Measurements from ENCODE around the gene RNF125.

The RNF125 gene

DNA sequence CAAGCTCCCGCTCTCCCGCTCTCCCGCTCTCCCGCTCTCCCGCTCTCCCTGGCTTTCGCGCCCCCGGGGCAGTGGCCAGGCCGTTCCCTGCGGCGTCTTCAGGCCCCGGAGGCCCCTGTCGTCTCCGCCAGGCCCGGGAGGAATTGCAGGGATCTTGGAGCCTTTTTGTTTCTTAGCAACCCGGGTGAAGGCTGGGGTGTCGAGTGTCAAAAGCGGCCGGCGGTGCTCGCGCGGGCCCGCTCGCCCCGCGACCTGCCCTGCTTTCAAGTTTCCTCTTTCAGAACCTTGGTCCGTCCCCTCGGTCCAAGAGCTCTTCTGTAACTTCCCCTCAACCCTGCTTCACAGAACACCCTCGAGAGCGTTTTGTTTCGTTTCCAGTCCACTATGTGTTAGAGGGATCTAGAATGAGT, 74.5 kb downstream of the RNF125 start:
- WGBS: under 1% methylated on average over 26 of the region's 32 CpGs
- peak; percentile 78 for DNase-seq
- peaks cover 1% of the 10 kb centered on the region for H3K79me1 ChIP-seq (replicated peaks; ENCODE audit: low read length, poor library complexity, severe bottlenecking)
- H3K9ac ChIP-seq (ENCODE audit: low read length): peak overlapping the region; percentile 92
- H2BK5ac ChIP-seq (ENCODE audit: low read depth, low read length, poor library complexity, severe bottlenecking): peak overlapping the region; percentile 79
- no peak overlapping the region for H2AK5ac ChIP-seq (ENCODE audit: low read length, severe bottlenecking)
- no peak overlapping the region for H3K14ac ChIP-seq (ENCODE audit: low read length in 2 of 2)
- H3K4me1 ChIP-seq (ENCODE audit: control insufficient read depth, insufficient read depth, low read depth, low read length): peaks cover 5% of the 10 kb centered on the region
- H3K4ac ChIP-seq (ENCODE audit: low read depth in 1 of 2, low read length in 2 of 2): peak overlapping the region in 1 of 2 experiments; percentile 97
- peak overlapping the region; percentile 80 to 92 for H3K18ac ChIP-seq (ENCODE audit: low read depth in 1 of 2, low read length in 2 of 2)
- peak overlapping the region; percentile 46 for H3K27ac ChIP-seq (ENCODE audit: low read length, poor library complexity, severe bottlenecking)
- H2AFZ ChIP-seq (ENCODE audit: low read depth, low read length): peak overlapping the region; percentile 98
- H3K4me2 ChIP-seq (ENCODE audit: low read length, poor library complexity, severe bottlenecking): peak overlapping the region; percentile 81
- H3K27me3 ChIP-seq (ENCODE audit: control insufficient read depth in 1 of 2, insufficient read depth in 1 of 2, low read length in 2 of 2): no peaks in the 10 kb centered on the region
- no peak overlapping the region for H4K8ac ChIP-seq (ENCODE audit: low read length)
- peak overlapping the region; percentile 84 to 99 for H3K4me3 ChIP-seq (ENCODE audit: insufficient read depth in 1 of 2, low read depth in 1 of 2, low read length in 2 of 2)
- H3K23ac ChIP-seq (ENCODE audit: low read length in 2 of 2): peak overlapping the region in 1 of 2 experiments; percentile 81
- H3K9me3 ChIP-seq (ENCODE audit: control insufficient read depth, low read length): no peaks in the 10 kb centered on the region
- H2BK15ac ChIP-seq (ENCODE audit: low read depth, poor library complexity, severe bottlenecking): peak overlapping the region; percentile 75
- no peak overlapping the region for H2BK12ac ChIP-seq (ENCODE audit: low read length in 2 of 2)
- peak overlapping the region; percentile 6 for H2BK120ac ChIP-seq (ENCODE audit: low read depth, low read length)
- peaks cover 0 to 4% of the 10 kb centered on the region in 2 experiments for H3K36me3 ChIP-seq (ENCODE audit: control insufficient read depth in 1 of 2, insufficient read depth in 2 of 2, low read depth in 1 of 2, low read length in 2 of 2)
- no peak overlapping the region for H4K91ac ChIP-seq (ENCODE audit: low read length)

DNA sequence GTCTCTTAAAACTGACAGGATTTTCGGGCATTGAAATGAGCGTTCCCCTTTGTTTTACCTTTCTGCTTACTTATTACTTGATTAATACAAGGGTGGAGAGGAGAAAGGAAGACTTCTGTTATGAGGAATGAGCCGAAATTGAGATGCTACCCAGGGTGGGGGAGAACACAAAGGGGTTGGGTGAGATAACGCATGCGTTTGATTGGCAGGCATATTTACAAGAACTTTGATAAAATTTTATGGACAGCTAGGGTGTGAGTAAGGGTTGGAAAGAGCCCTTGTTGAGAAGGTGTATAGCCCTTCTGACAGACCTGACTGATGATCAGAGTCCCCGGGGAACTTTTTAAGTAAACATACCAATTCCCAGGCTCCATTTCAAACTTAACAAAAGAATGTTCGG, 74.9 kb downstream of the RNF125 start:
- Histone ChIP-seq H3K23ac (ENCODE audit: low read length in 2 of 2) (no peak overlapping the region), H3K79me1 (replicated peaks; ENCODE audit: low read length, poor library complexity, severe bottlenecking) (peaks cover 1% of the 10 kb centered on the region)

DNA sequence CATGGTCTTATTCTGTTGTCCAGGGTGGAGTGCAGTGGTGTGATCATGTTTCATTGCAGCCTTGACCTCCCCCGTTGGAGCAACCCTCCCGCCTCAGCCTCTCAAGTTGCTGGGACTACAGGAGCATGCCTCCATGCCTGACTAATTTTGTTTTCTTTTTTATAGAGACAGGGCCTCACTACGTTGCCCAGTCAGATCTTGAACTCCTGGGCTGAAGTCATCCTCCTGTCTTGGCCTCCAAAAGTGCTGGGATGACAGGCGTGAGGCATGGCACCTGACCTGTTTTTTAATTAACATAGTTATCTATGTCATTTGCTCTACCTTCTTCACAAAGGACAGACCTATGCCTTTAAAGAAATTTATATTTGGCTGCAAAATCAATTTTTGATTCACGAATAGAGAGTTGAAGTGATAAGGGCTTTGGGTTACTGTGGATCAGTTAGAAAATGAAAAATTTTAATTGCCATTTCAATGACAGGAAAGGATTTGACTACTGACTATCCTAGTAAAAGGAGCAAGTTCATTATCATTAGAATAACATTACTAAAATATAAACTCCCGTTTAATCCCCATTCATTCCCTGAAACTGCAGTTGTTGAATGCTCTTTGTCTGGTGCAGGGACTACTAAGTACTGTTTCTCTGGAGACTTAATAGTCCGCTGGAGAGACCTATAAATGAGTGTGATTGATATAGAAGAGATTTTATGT, 76.7 kb downstream of the RNF125 start:
- H3K79me1 ChIP-seq (replicated peaks; ENCODE audit: low read length, poor library complexity, severe bottlenecking): peaks cover 1% of the 10 kb centered on the region
- H3K4me3 ChIP-seq (ENCODE audit: insufficient read depth in 1 of 2, low read depth in 1 of 2, low read length in 2 of 2): no peak overlapping the region
- peaks cover 0 to 4% of the 10 kb centered on the region in 2 experiments for H3K36me3 ChIP-seq (ENCODE audit: control insufficient read depth in 1 of 2, insufficient read depth in 2 of 2, low read depth in 1 of 2, low read length in 2 of 2)
- no peak overlapping the region for H3K14ac ChIP-seq (ENCODE audit: low read length in 2 of 2)
- no peak overlapping the region for H2BK120ac ChIP-seq (ENCODE audit: low read depth, low read length)
- H3K4me1 ChIP-seq (ENCODE audit: control insufficient read depth, insufficient read depth, low read depth, low read length): peaks cover 5% of the 10 kb centered on the region
- H3K9me3 ChIP-seq (ENCODE audit: control insufficient read depth, low read length): no peaks in the 10 kb centered on the region
- no peak overlapping the region for H3K18ac ChIP-seq (ENCODE audit: low read depth in 1 of 2, low read length in 2 of 2)
- no peaks in the 10 kb centered on the region for H3K27me3 ChIP-seq (ENCODE audit: control insufficient read depth in 1 of 2, insufficient read depth in 1 of 2, low read length in 2 of 2)
- H2AK5ac ChIP-seq (ENCODE audit: low read length, severe bottlenecking): no peak overlapping the region
- no peak overlapping the region for H3K4me2 ChIP-seq (ENCODE audit: low read length, poor library complexity, severe bottlenecking)
- DNase-seq: no peak
- H2AFZ ChIP-seq (ENCODE audit: low read depth, low read length): no peak overlapping the region
- H2BK5ac ChIP-seq (ENCODE audit: low read depth, low read length, poor library complexity, severe bottlenecking): no peak overlapping the region
- H2BK15ac ChIP-seq (ENCODE audit: low read depth, poor library complexity, severe bottlenecking): no peak overlapping the region
- H3K9ac ChIP-seq (ENCODE audit: low read length): no peak overlapping the region
- no peak overlapping the region for H4K8ac ChIP-seq (ENCODE audit: low read length)
- no peak overlapping the region for H3K23ac ChIP-seq (ENCODE audit: low read length in 2 of 2)
- H2BK12ac ChIP-seq (ENCODE audit: low read length in 2 of 2): no peak overlapping the region
- H4K91ac ChIP-seq (ENCODE audit: low read length): no peak overlapping the region
- 93% methylated on average over 7 of the region's 7 CpGs for WGBS
- no peak overlapping the region for H3K4ac ChIP-seq (ENCODE audit: low read depth in 1 of 2, low read length in 2 of 2)
- H3K27ac ChIP-seq (ENCODE audit: low read length, poor library complexity, severe bottlenecking): no peak overlapping the region

More for the DNA sequence above, 74.9 kb downstream of the RNF125 start:
- Histone ChIP-seq H3K36me3 (ENCODE audit: control insufficient read depth in 1 of 2, insufficient read depth in 2 of 2, low read depth in 1 of 2, low read length in 2 of 2) (peaks cover 0 to 4% of the 10 kb centered on the region in 2 experiments), H3K4ac (ENCODE audit: low read depth in 1 of 2, low read length in 2 of 2) (no peak overlapping the region), H2BK12ac (ENCODE audit: low read length in 2 of 2) (no peak overlapping the region), H3K18ac (ENCODE audit: low read depth in 1 of 2, low read length in 2 of 2) (no peak overlapping the region), H3K4me2 (ENCODE audit: low read length, poor library complexity, severe bottlenecking) (peak overlapping the region; percentile 81), H2AFZ (ENCODE audit: low read depth, low read length) (no peak overlapping the region), H3K4me3 (ENCODE audit: insufficient read depth in 1 of 2, low read depth in 1 of 2, low read length in 2 of 2) (peak overlapping the region in 1 of 2 experiments; percentile 84), H3K9ac (ENCODE audit: low read length) (peak overlapping the region; percentile 92), H3K14ac (ENCODE audit: low read length in 2 of 2) (no peak overlapping the region), H3K27me3 (ENCODE audit: control insufficient read depth in 1 of 2, insufficient read depth in 1 of 2, low read length in 2 of 2) (no peaks in the 10 kb centered on the region), H3K27ac (ENCODE audit: low read length, poor library complexity, severe bottlenecking) (peak overlapping the region; percentile 46), H2BK15ac (ENCODE audit: low read depth, poor library complexity, severe bottlenecking) (no peak overlapping the region), H2BK120ac (ENCODE audit: low read depth, low read length) (no peak overlapping the region), H2BK5ac (ENCODE audit: low read depth, low read length, poor library complexity, severe bottlenecking) (no peak overlapping the region), H3K4me1 (ENCODE audit: control insufficient read depth, insufficient read depth, low read depth, low read length) (peaks cover 5% of the 10 kb centered on the region), H2AK5ac (ENCODE audit: low read length, severe bottlenecking) (no peak overlapping the region), H4K91ac (ENCODE audit: low read length) (no peak overlapping the region), H4K8ac (ENCODE audit: low read length) (no peak overlapping the region), H3K9me3 (ENCODE audit: control insufficient read depth, low read length) (no peaks in the 10 kb centered on the region)
- WGBS: 10% methylated on average over 3 of the region's 7 CpGs
- DNase-seq: no peak

DNA sequence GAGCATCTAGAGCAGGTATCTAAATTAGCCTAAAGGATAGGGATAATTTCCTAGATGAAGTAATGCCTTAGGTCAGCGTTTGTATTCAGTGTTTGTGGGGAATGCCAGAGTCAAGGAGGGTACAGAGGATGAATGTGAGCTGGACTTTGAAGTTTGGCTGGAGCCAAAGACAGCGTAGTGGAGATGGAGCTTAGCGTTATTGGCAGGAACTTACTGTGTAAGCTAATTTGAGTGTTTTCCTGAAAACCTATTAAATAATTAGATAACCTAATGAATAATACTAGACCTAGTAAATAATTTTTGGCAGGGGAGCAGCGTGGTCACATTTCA, 77.2 kb downstream of the RNF125 start:
- WGBS: 84% methylated on average over 2 of the region's 4 CpGs

More for the DNA sequence above, 77.2 kb downstream of the RNF125 start:
- no peak overlapping the region for H3K4ac ChIP-seq (ENCODE audit: low read depth in 1 of 2, low read length in 2 of 2)
- no peak overlapping the region for H2AFZ ChIP-seq (ENCODE audit: low read depth, low read length)
- no peak overlapping the region for H2BK12ac ChIP-seq (ENCODE audit: low read length in 2 of 2)
- no peaks in the 10 kb centered on the region for H3K27me3 ChIP-seq (ENCODE audit: control insufficient read depth in 1 of 2, insufficient read depth in 1 of 2, low read length in 2 of 2)
- H3K4me1 ChIP-seq (ENCODE audit: control insufficient read depth, insufficient read depth, low read depth, low read length): peaks cover 5% of the 10 kb centered on the region
- no peak overlapping the region for H2BK120ac ChIP-seq (ENCODE audit: low read depth, low read length)
- H3K18ac ChIP-seq (ENCODE audit: low read depth in 1 of 2, low read length in 2 of 2): no peak overlapping the region
- H3K4me2 ChIP-seq (ENCODE audit: low read length, poor library complexity, severe bottlenecking): no peak overlapping the region
- peaks cover 0 to 4% of the 10 kb centered on the region in 2 experiments for H3K36me3 ChIP-seq (ENCODE audit: control insufficient read depth in 1 of 2, insufficient read depth in 2 of 2, low read depth in 1 of 2, low read length in 2 of 2)
- H3K4me3 ChIP-seq (ENCODE audit: insufficient read depth in 1 of 2, low read depth in 1 of 2, low read length in 2 of 2): no peak overlapping the region
- no peak overlapping the region for H3K9ac ChIP-seq (ENCODE audit: low read length)
- no peak overlapping the region for H2BK15ac ChIP-seq (ENCODE audit: low read depth, poor library complexity, severe bottlenecking)
- no peak overlapping the region for H2AK5ac ChIP-seq (ENCODE audit: low read length, severe bottlenecking)
- H2BK5ac ChIP-seq (ENCODE audit: low read depth, low read length, poor library complexity, severe bottlenecking): no peak overlapping the region
- no peak for DNase-seq
- H3K9me3 ChIP-seq (ENCODE audit: control insufficient read depth, low read length): no peaks in the 10 kb centered on the region
- no peak overlapping the region for H3K14ac ChIP-seq (ENCODE audit: low read length in 2 of 2)
- no peak overlapping the region for H3K27ac ChIP-seq (ENCODE audit: low read length, poor library complexity, severe bottlenecking)
- H3K23ac ChIP-seq (ENCODE audit: low read length in 2 of 2): no peak overlapping the region
- H4K8ac ChIP-seq (ENCODE audit: low read length): no peak overlapping the region
- H3K79me1 ChIP-seq (replicated peaks; ENCODE audit: low read length, poor library complexity, severe bottlenecking): peaks cover 1% of the 10 kb centered on the region
- H4K91ac ChIP-seq (ENCODE audit: low read length): no peak overlapping the region
